H1 (cell line): ENCODE measurements around the gene PARP16. TPM values are rescaled to one million over a fixed set of nuclear protein-coding genes. Genes with fewer than 3 reads are reported as not detected.

Experiments
- CTCF ChIA-PET: fragments of 300-600 bp; sonication (Branson Sonifier 250); formaldehyde crosslinking; loops from one replicate; lab custom pipeline; 2021; ENCODE audit not compliant: partially characterized antibody; lab: Charles Lee
- POLR2A ChIA-PET: fragments of 300-600 bp; sonication (Branson Sonifier 250); formaldehyde crosslinking; loops from one replicate; lab custom pipeline; 2021; ENCODE audit warnings: inconsistent platforms; ENCODE audit not compliant: partially characterized antibody; lab: Charles Lee
- DNase-seq, 2 experiments: peaks; one replicate each; pipeline versions ENCODE4 v3.0.0 to v3.0.0-alpha.2; 2010 to 2022; ENCODE audit warnings: low spot score in 2 of 2, low read depth in 1 of 2, mixed read lengths in 1 of 2
- FAIRE-seq: peaks from 2 replicates; lab custom pipeline; 2011; peaks lifted over from hg19 to GRCh38; lab: Jason Lieb, UNC
- H2AFZ ChIP-seq: 2 replicates; pipeline ENCODE4 v1.8.1; 2012; ENCODE audit warnings: low read length, inconsistent platforms
- H2AK5ac ChIP-seq: 2 replicates; pipeline ENCODE4 v1.6.1; 2013; ENCODE audit warnings: low read depth, low read length
- H2BK120ac ChIP-seq: replicated peaks from 2 replicates; pipeline ENCODE3; 2013; ENCODE audit warnings: low read depth, low read length, inconsistent platforms
- H2BK12ac ChIP-seq: 2 replicates; pipeline ENCODE4 v1.6.1; 2013; ENCODE audit warnings: low read depth, low read length
- H2BK15ac ChIP-seq: 2 replicates; pipeline ENCODE4 v1.6.1; 2013; ENCODE audit warnings: low read length
- H2BK20ac ChIP-seq: 2 replicates; pipeline ENCODE4 v1.6.1; 2013; ENCODE audit warnings: low read length
- H2BK5ac ChIP-seq: 2 replicates; pipeline ENCODE4 v1.6.1; 2013; ENCODE audit warnings: low read depth, low read length
- H3K14ac ChIP-seq: 2 replicates; pipeline ENCODE4 v1.6.1; 2013; ENCODE audit warnings: inconsistent platforms; ENCODE audit not compliant: insufficient read length
- H3K18ac ChIP-seq: 2 replicates; pipeline ENCODE4 v1.6.1; 2013; ENCODE audit warnings: low read length; ENCODE audit errors: extremely low read depth
- H3K23ac ChIP-seq: 2 replicates; pipeline ENCODE4 v1.6.1; 2013; ENCODE audit warnings: inconsistent platforms; ENCODE audit not compliant: insufficient read length
- H3K23me2 ChIP-seq: 2 replicates; pipeline ENCODE4 v1.6.1; 2013; ENCODE audit warnings: low read depth, low read length
- H3K27ac ChIP-seq: 2 replicates; pipeline ENCODE4 v1.6.1; 2011; ENCODE audit warnings: low read depth, low read length, inconsistent platforms
- H3K27me3 ChIP-seq, 4 experiments: replicated peaks in 1 of 4; 1 replicate in 1 of 4; 2 replicates in 3 of 4; pipeline versions ENCODE4 v1.6.1 to v1.8.1; 2011 to 2013; ENCODE audit warnings: low read length in 3 of 4, mild to moderate bottlenecking in 3 of 4, inconsistent platforms in 2 of 4, mixed read lengths in 2 of 4, moderate library complexity in 1 of 4; ENCODE audit not compliant: control insufficient read depth in 3 of 4, insufficient read depth in 3 of 4; ENCODE audit errors: extremely low read depth in 1 of 4
- H3K36me3 ChIP-seq, 4 experiments: 2 replicates each; pipeline versions ENCODE4 v1.6.1 to v1.8.1; 2011 to 2013; ENCODE audit warnings: mild to moderate bottlenecking in 4 of 4, low read length in 3 of 4, moderate library complexity in 2 of 4, control low read depth in 1 of 4, inconsistent platforms in 1 of 4; ENCODE audit not compliant: insufficient read depth in 4 of 4, control insufficient read depth in 2 of 4
- H3K4ac ChIP-seq: replicated peaks from 2 replicates; pipeline ENCODE3; 2013; ENCODE audit warnings: low read length, low read depth, mixed read lengths, inconsistent platforms; ENCODE audit not compliant: insufficient read length
- H3K4me1 ChIP-seq, 4 experiments: replicated peaks in 1 of 4; 1 replicate in 1 of 4; 2 replicates in 3 of 4; pipeline versions ENCODE4 v1.6.1 to v1.8.1; 2011 to 2013; ENCODE audit warnings: low read length in 3 of 4, inconsistent platforms in 2 of 4, mixed read lengths in 1 of 4; ENCODE audit not compliant: insufficient read depth in 4 of 4, control insufficient read depth in 3 of 4
- H3K4me2 ChIP-seq, 2 experiments: 2 replicates each; pipeline versions ENCODE4 v1.6.1 to v1.8.1; 2011 to 2013; ENCODE audit warnings: low read depth in 2 of 2, low read length in 2 of 2, control low read depth in 1 of 2, inconsistent platforms in 1 of 2, mild to moderate bottlenecking in 1 of 2; ENCODE audit not compliant: insufficient read depth in 1 of 2
- H3K4me3 ChIP-seq, 4 experiments: fragments of 200-600, 300-600 bp in 1 of 4; sonication (generic), shearing (Covaris generic), sonication (Bioruptor Twin) in 1 of 4; 2 replicates each; pipeline versions ENCODE4 v1.5.1 to v1.8.1; 2011 to 2016; ENCODE audit warnings: low read length in 4 of 4, low read depth in 3 of 4, control low read depth in 2 of 4, inconsistent platforms in 2 of 4, mild to moderate bottlenecking in 2 of 4, mixed read lengths in 1 of 4, moderate library complexity in 1 of 4; ENCODE audit not compliant: insufficient read depth in 2 of 4; ENCODE audit errors: extremely low read depth in 1 of 4
- H3K56ac ChIP-seq: replicated peaks from 2 replicates; pipeline ENCODE3; 2013; ENCODE audit warnings: low read depth, mild to moderate bottlenecking, mixed read lengths, low read length, inconsistent platforms; ENCODE audit not compliant: insufficient read length
- H3K79me1 ChIP-seq: 2 replicates; pipeline ENCODE4 v1.6.1; 2013; ENCODE audit warnings: low read depth, low read length, control low read depth
- H3K79me2 ChIP-seq, 2 experiments: 2 replicates each; pipeline versions ENCODE4 v1.6.1 to v1.8.1; 2012 to 2013; ENCODE audit warnings: low read length in 2 of 2, mild to moderate bottlenecking in 2 of 2, inconsistent platforms in 1 of 2; ENCODE audit not compliant: insufficient read depth in 2 of 2, control insufficient read depth in 1 of 2
- H3K9ac ChIP-seq, 4 experiments: replicated peaks in 1 of 4; 1 replicate in 1 of 4; 2 replicates in 3 of 4; pipeline versions ENCODE4 v1.6.1 to v1.8.1; 2011 to 2013; ENCODE audit warnings: low read depth in 3 of 4, low read length in 3 of 4, control low read depth in 2 of 4, mild to moderate bottlenecking in 2 of 4, moderate library complexity in 2 of 4, inconsistent platforms in 1 of 4; ENCODE audit errors: extremely low read depth in 1 of 4
- H3K9me3 ChIP-seq, 2 experiments: 2 replicates each; pipeline versions ENCODE4 v1.6.1 to v1.8.1; 2012 to 2013; ENCODE audit warnings: mild to moderate bottlenecking in 2 of 2, moderate library complexity in 2 of 2, control low read depth in 1 of 2, inconsistent platforms in 1 of 2, low read depth in 1 of 2, low read length in 1 of 2, mixed read lengths in 1 of 2; ENCODE audit not compliant: insufficient read depth in 2 of 2
- H4K20me1 ChIP-seq, 2 experiments: replicated peaks in 1 of 2; 2 replicates each; pipeline versions ENCODE3 to v1.8.1; 2011 to 2013; ENCODE audit warnings: inconsistent platforms in 2 of 2, low read length in 2 of 2, mild to moderate bottlenecking in 1 of 2; ENCODE audit not compliant: insufficient read depth in 2 of 2, control insufficient read depth in 1 of 2
- H4K5ac ChIP-seq: 2 replicates; pipeline ENCODE4 v1.6.1; 2013; ENCODE audit warnings: low read length, low read depth, mixed read lengths, inconsistent platforms; ENCODE audit not compliant: insufficient read length
- H4K8ac ChIP-seq: 2 replicates; pipeline ENCODE4 v1.8.0; 2013; ENCODE audit warnings: mild to moderate bottlenecking, moderate library complexity, low read length, inconsistent platforms; ENCODE audit not compliant: insufficient read depth; ENCODE audit errors: extremely low read depth
- H4K91ac ChIP-seq: replicated peaks from 2 replicates; pipeline ENCODE3; 2013; ENCODE audit warnings: low read length, mixed read lengths, inconsistent platforms; ENCODE audit not compliant: insufficient read length
- BACH1 ChIP-seq: IDR thresholded peaks from 2 replicates; pipeline ENCODE4 v1.6.1; 2012; ENCODE audit warnings: low read length, improper control_type of control experiment
- EGR1 ChIP-seq: IDR thresholded peaks from 2 replicates; pipeline ENCODE4 v1.6.1; 2011; ENCODE audit warnings: low read depth, low read length, borderline replicate concordance
- GTF2F1 ChIP-seq: IDR thresholded peaks from 2 replicates; pipeline ENCODE4 v1.6.1; 2012; ENCODE audit warnings: low read depth, low read length, improper control_type of control experiment, borderline replicate concordance
- JUN ChIP-seq: IDR thresholded peaks from 2 replicates; pipeline ENCODE4 v1.6.1; 2011; ENCODE audit warnings: low read depth, mild to moderate bottlenecking, improper control_type of control experiment, low read length
- RXRA ChIP-seq: IDR thresholded peaks from 2 replicates; pipeline ENCODE4 v1.6.1; 2011; ENCODE audit warnings: low read depth, mild to moderate bottlenecking, low read length, moderate library complexity; ENCODE audit not compliant: insufficient read depth
- SP1 ChIP-seq: IDR thresholded peaks from 2 replicates; pipeline ENCODE4 v1.6.1; 2011; ENCODE audit warnings: low read depth, low read length
- WGBS, 2 experiments: shearing (Covaris generic) in 1 of 2; methylation state at CpG; one replicate each; pipeline versions ENCODE4 v1.1.6 to v1.1.7; 2013 to 2015; ENCODE audit warnings: low lambda C conversion rate in 2 of 2, mixed read lengths in 2 of 2, inconsistent platforms in 1 of 2, low coverage in 1 of 2, missing lambda C conversion rate in 1 of 2; ENCODE audit not compliant: insufficient replicate concordance in 2 of 2, insufficient coverage in 1 of 2, insufficient read length in 1 of 2; ENCODE audit errors: extremely low coverage in 1 of 2, missing lambda C conversion rate in 1 of 2; 5-methylcytosine and 5-hydroxymethylcytosine counted together
- polyA plus RNA-seq, 7 experiments: library from polyadenylated mRNA; depleted of rRNA in 3 of 7; stranded (reverse) in 5 of 7; unstranded in 2 of 7; fragments of >200 nt in 5 of 7; fragments of 200-250 nt in 2 of 7; gene quantifications; 1 replicate in 5 of 7; 2 replicates in 1 of 7; 4 replicates in 1 of 7; pipeline versions ENCODE4 v1.2.1 to v1.2.3, GENCODE V29; 2011 to 2013; ENCODE audit warnings: missing spikeins in 2 of 7, mixed read lengths in 2 of 7
- total RNA-seq: library from RNA; stranded (reverse); fragmentation: NEBNext Ultra II Directional; extraction: Animal tissue kit (Norgen Biotek cat#: 25700); gene quantifications from 2 replicates; pipeline ENCODE4 v1.2.1, GENCODE V29; 2021

PARP16 gene
- total and polyA plus RNA-seq, 2 of the 8 experiments (the other 6 are each of a cell fraction or from before 2014, with no cell fraction given) = 3.7 to 5.0 TPM

- Histone ChIP-seq H3K9me3 (no peaks in the 10 kb centered on the region), H3K4me3 (no peak overlapping the region), H3K4ac (no peak overlapping the region), H4K5ac (no peak overlapping the region), H3K4me2 (no peak overlapping the region), H4K91ac (no peak overlapping the region), H2AFZ (no peak overlapping the region), H3K14ac (no peak overlapping the region), H3K36me3 (no peaks in the 10 kb centered on the region), H2BK5ac (no peak overlapping the region), H3K18ac (no peak overlapping the region), H3K9ac (no peak overlapping the region), H4K20me1 (peaks cover 0 to 1% of the 10 kb centered on the region in 2 experiments), H3K27me3 (no peaks in the 10 kb centered on the region; a peak in 1 of 7 replicates), H2BK20ac (no peak overlapping the region), H3K27ac (no peak overlapping the region), H3K79me2 (no peaks in the 10 kb centered on the region), H3K4me1 (no peaks in the 10 kb centered on the region), H2BK12ac (no peak overlapping the region), H3K23me2 (no peaks in the 10 kb centered on the region), H2BK120ac (no peak overlapping the region), H3K56ac (no peak overlapping the region), H2AK5ac (no peak overlapping the region), H3K23ac (no peak overlapping the region), H3K79me1 (no peaks in the 10 kb centered on the region), H4K8ac (no peak overlapping the region), H2BK15ac (no peak overlapping the region)
- DNase-seq (no peak), FAIRE-seq (no peak)
- POLR2A ChIA-PET = interaction anchor here (0.6 to 2.7 kb wide), 5 partner anchors 8 to 91 kb away, joined by 3 to 11 read pairs (median 3); partner anchors contain the start of gene PARP16
- TF ChIP-seq JUN (no peak), RXRA (no peak), EGR1 (no peak), GTF2F1 (no peak), BACH1 (no peak), SP1 (no peak)
- CTCF ChIA-PET = interaction anchor here (0.7 to 11.1 kb wide), 9 partner anchors 7 to 88 kb away, joined by 3 to 114 read pairs (median 5); partner anchors contain the start of genes CILP and PARP16
- WGBS, 2 experiments = 88% methylated on average over 1 of the region's 1 CpG; no CpG with 5 or more reads in 1 of the 2 experiments
Measured at GRCh38 chr15:65278480-65278879, 8.2 kb downstream of the PARP16 start.
